ENCODE results near the gene SLC6A6. TPM values are rescaled to one million over a fixed set of nuclear protein-coding genes. Genes with fewer than 3 reads are reported as not detected.

The SLC6A6 gene
- 64.0 TPM for total RNA-seq
- 7.1 TPM for polyA plus RNA-seq (ENCODE audit: insufficient read depth, low read depth, low replicate concordance)
- long read RNA-seq, donor 1: 0 reads
- long read RNA-seq, donor 2, full-length matches to known transcripts: 1 of 1 reads
- long read RNA-seq, donor 2, partial matches to known transcripts: 0 of 1 reads
- long read RNA-seq, donor 2, other reads (novel, unspliced or antisense): 0 of 1 reads
- long read RNA-seq, donor 3, full-length matches to known transcripts: 1 of 1 reads
- long read RNA-seq, donor 3, partial matches to known transcripts: 0 of 1 reads
- long read RNA-seq, donor 3, other reads (novel, unspliced or antisense): 0 of 1 reads
- long read RNA-seq, donor 4, partial matches to known transcripts: 0 of 2 reads
- long read RNA-seq, donor 4, other reads (novel, unspliced or antisense): 0 of 2 reads
- long read RNA-seq, donor 5: 0 reads
- long read RNA-seq, donor 6: 0 reads
- long read RNA-seq, donor 7, full-length matches to known transcripts: 5 of 43 reads
- long read RNA-seq, donor 7, partial matches to known transcripts: 2 of 43 reads
- long read RNA-seq, donor 7, other reads (novel, unspliced or antisense): 36 of 43 reads
- long read RNA-seq, donor 8, partial matches to known transcripts: 0 of 1 reads
- long read RNA-seq, donor 8, other reads (novel, unspliced or antisense): 0 of 1 reads
- long read RNA-seq, donor 9: 0 reads
- long read RNA-seq, donor 10, full-length matches to known transcripts: 1 of 1 reads
- long read RNA-seq, donor 10, partial matches to known transcripts: 0 of 1 reads
- long read RNA-seq, donor 10, other reads (novel, unspliced or antisense): 0 of 1 reads

DNA sequence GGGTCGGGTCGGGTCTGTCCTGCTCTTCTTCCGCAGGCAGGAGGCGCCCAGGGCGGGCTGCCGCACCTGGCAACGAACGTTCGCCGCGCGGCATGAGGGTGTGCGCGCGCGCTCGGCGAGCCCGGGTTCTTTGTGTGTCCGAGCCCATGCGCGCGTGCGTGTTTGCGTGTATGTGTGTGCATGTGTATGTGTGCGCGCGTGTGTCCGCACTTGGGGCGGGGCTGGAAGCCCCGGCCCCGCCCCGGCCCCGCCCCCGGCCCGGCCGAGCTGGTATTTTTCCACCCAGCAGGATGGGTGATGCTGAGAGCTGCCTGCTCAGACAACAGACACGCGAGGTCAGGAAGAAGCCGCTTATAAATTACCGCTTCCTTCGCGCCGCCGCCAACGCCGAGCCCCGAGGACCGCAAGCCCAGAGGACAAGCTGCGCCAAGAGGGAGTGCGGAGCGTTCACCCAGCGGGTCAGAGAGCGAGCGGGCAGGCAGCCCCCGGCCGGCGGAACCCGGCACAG, at the start of gene SLC6A6:
Gene SLC6A6, plus strand, starts transcription at position 303 of the 508 bp plus-strand sequence. CDS start 41,029 bp downstream, outside the sequence.
- DNase-seq (peak; percentile 96 to 98 (median 97)), FAIRE-seq (no peak)
- H3K27me3 ChIP-seq (ENCODE audit: control insufficient read depth, insufficient read depth, low read length): no peaks in the 10 kb centered on the region
- peak; percentile 37 for TF ChIP-seq CTCF (IDR thresholded peaks at IDR 0.05; ENCODE audit: borderline replicate concordance, extremely low read depth, insufficient read depth)
- H3K4me1 ChIP-seq (ENCODE audit: control insufficient read depth in 2 of 3, insufficient read depth in 2 of 3, low read depth in 1 of 3, low read length in 3 of 3): peaks cover 7 to 33% (median 18%) of the 10 kb centered on the region in 3 donors
- peak within 1 kb of the TSS; percentile 79 to 91 for H3K27ac ChIP-seq (ENCODE audit: low read depth in 2 of 2, low read length in 2 of 2)
- H3K9ac ChIP-seq (ENCODE audit: low read length in 3 of 3): peak within 1 kb of the TSS; percentile 82 to 98 (median 94)
- H3K9me3 ChIP-seq (ENCODE audit: control insufficient read depth in 2 of 3, insufficient read depth in 1 of 3, low read length in 3 of 3): no peaks in the 10 kb centered on the region
- H3K4me3 ChIP-seq (ENCODE audit: low read length in 3 of 3): peak within 1 kb of the TSS; percentile 93 to 99 (median 98)
- H3K36me3 ChIP-seq (ENCODE audit: control insufficient read depth in 2 of 3, insufficient read depth in 3 of 3, low read length in 3 of 3): no peaks in the 10 kb centered on the region
- intact Hi-C loops (cut with DNase I): no loop called here

GRCh38 chr3:14353502-14353901, 48.9 kb upstream of the SLC6A6 start:
- Histone ChIP-seq H3K9me3 (ENCODE audit: control insufficient read depth in 2 of 3, insufficient read depth in 1 of 3, low read length in 3 of 3) (no peaks in the 10 kb centered on the region), H3K27ac (ENCODE audit: low read depth in 2 of 2, low read length in 2 of 2) (no peak overlapping the region), H3K27me3 (ENCODE audit: control insufficient read depth, insufficient read depth, low read length) (no peaks in the 10 kb centered on the region), H3K9ac (ENCODE audit: low read length in 3 of 3) (no peak overlapping the region), H3K36me3 (ENCODE audit: control insufficient read depth in 2 of 3, insufficient read depth in 3 of 3, low read length in 3 of 3) (no peaks in the 10 kb centered on the region), H3K4me3 (ENCODE audit: low read length in 3 of 3) (no peak overlapping the region), H3K4me1 (ENCODE audit: control insufficient read depth in 2 of 3, insufficient read depth in 2 of 3, low read depth in 1 of 3, low read length in 3 of 3) (no peaks in the 10 kb centered on the region)
- TF ChIP-seq CTCF (IDR thresholded peaks at IDR 0.05; ENCODE audit: borderline replicate concordance, extremely low read depth, insufficient read depth): no peak
- DNase-seq (no peak), FAIRE-seq (no peak)
- intact Hi-C loops (cut with DNase I): no loop called here

GRCh38 chr3:14357463-14357862, 44.9 kb upstream of the SLC6A6 start:
- Histone ChIP-seq H3K4me1 (ENCODE audit: control insufficient read depth in 2 of 3, insufficient read depth in 2 of 3, low read depth in 1 of 3, low read length in 3 of 3) (no peaks in the 10 kb centered on the region), H3K36me3 (ENCODE audit: control insufficient read depth in 2 of 3, insufficient read depth in 3 of 3, low read length in 3 of 3) (no peaks in the 10 kb centered on the region), H3K27me3 (ENCODE audit: control insufficient read depth, insufficient read depth, low read length) (no peaks in the 10 kb centered on the region), H3K9me3 (ENCODE audit: control insufficient read depth in 2 of 3, insufficient read depth in 1 of 3, low read length in 3 of 3) (no peaks in the 10 kb centered on the region), H3K9ac (ENCODE audit: low read length in 3 of 3) (no peak overlapping the region), H3K4me3 (ENCODE audit: low read length in 3 of 3) (no peak overlapping the region), H3K27ac (ENCODE audit: low read depth in 2 of 2, low read length in 2 of 2) (no peak overlapping the region)
- FAIRE-seq (no peak), DNase-seq (no peak)
- intact Hi-C loops (cut with DNase I): no loop called here
- TF ChIP-seq CTCF (IDR thresholded peaks at IDR 0.05; ENCODE audit: borderline replicate concordance, extremely low read depth, insufficient read depth): no peak

Data from kidney (tissue), 22 donors.